Ectodermal cell (in vitro differentiated cells): Measurements from ENCODE around the gene RNF141.

Experiments
- H3K27ac ChIP-seq: 2 replicates; pipeline ENCODE4 v1.7.0; 2013; ENCODE audit warnings: mild to moderate bottlenecking, low read depth, low read length; ENCODE audit not compliant: insufficient read depth, poor library complexity, severe bottlenecking
- H3K27me3 ChIP-seq: 2 replicates; pipeline ENCODE4 v1.7.0; 2013; ENCODE audit warnings: mild to moderate bottlenecking, low read length; ENCODE audit not compliant: insufficient read depth, control insufficient read depth, poor library complexity, severe bottlenecking
- H3K36me3 ChIP-seq: one replicate; pipeline ENCODE4 v1.7.0; 2013; ENCODE audit warnings: low read length; ENCODE audit not compliant: control insufficient read depth, insufficient read depth
- H3K4me1 ChIP-seq: one replicate; pipeline ENCODE4 v1.7.0; 2013; ENCODE audit warnings: low read length; ENCODE audit not compliant: control insufficient read depth, insufficient read depth
- H3K4me3 ChIP-seq: 2 replicates; pipeline ENCODE4 v1.7.0; 2013; ENCODE audit warnings: low read depth, low read length, control low read depth; ENCODE audit not compliant: insufficient read depth
- H3K9me3 ChIP-seq: 2 replicates; pipeline ENCODE4 v1.7.0; 2013; ENCODE audit warnings: mild to moderate bottlenecking, low read length, moderate library complexity; ENCODE audit not compliant: control insufficient read depth
- WGBS, 2 experiments: methylation state at CpG; one replicate each; pipeline ENCODE4 v1.1.7; 2013; ENCODE audit warnings: missing lambda C conversion rate in 2 of 2; 5-methylcytosine and 5-hydroxymethylcytosine counted together

Gene RNF141

GRCh38 chr11:10514202-10514601 is 26.8 kb downstream of the RNF141 start:
- 83% methylated on average over 2 of the region's 2 CpGs; no CpG with 5 or more reads in 1 of the 2 experiments for WGBS, 2 experiments
- Histone ChIP-seq H3K27ac (no peak overlapping the region), H3K9me3 (no peaks in the 10 kb centered on the region), H3K4me1 (peaks cover 7% of the 10 kb centered on the region), H3K27me3 (no peaks in the 10 kb centered on the region), H3K36me3 (no peaks in the 10 kb centered on the region), H3K4me3 (no peak overlapping the region)

GRCh38 chr11:10511181-10511621 is 29.8 kb downstream of the RNF141 start:
- peaks cover 7% of the 10 kb centered on the region for H3K4me1 ChIP-seq
- no peak overlapping the region for H3K4me3 ChIP-seq
- H3K27ac ChIP-seq, result no peak overlapping the region
- no peaks in the 10 kb centered on the region for H3K27me3 ChIP-seq
- H3K9me3 ChIP-seq, result no peaks in the 10 kb centered on the region
- no peaks in the 10 kb centered on the region for H3K36me3 ChIP-seq
- 16 to 19% methylated on average over 10 of the region's 10 CpGs for WGBS, 2 experiments

- H3K4me3 ChIP-seq, result no peak overlapping the region
- peaks cover 7% of the 10 kb centered on the region for H3K4me1 ChIP-seq
- H3K36me3 ChIP-seq, result no peaks in the 10 kb centered on the region
- no peak overlapping the region for H3K27ac ChIP-seq
- H3K9me3 ChIP-seq, result no peaks in the 10 kb centered on the region
- H3K27me3 ChIP-seq, result no peaks in the 10 kb centered on the region
Measured at GRCh38 chr11:10506008-10506370, 35.0 kb downstream of the RNF141 start.

- 95 to 97% methylated on average over 6 of the region's 6 CpGs for WGBS, 2 experiments
- Histone ChIP-seq H3K27ac (no peak overlapping the region), H3K4me1 (peaks cover 7% of the 10 kb centered on the region), H3K4me3 (no peak overlapping the region), H3K9me3 (no peaks in the 10 kb centered on the region), H3K27me3 (no peaks in the 10 kb centered on the region), H3K36me3 (no peaks in the 10 kb centered on the region)
Measured at GRCh38 chr11:10505278-10506007, 35.5 kb downstream of the RNF141 start.

GRCh38 chr11:10504490-10504889 is 36.5 kb downstream of the RNF141 start:
- Histone ChIP-seq H3K36me3 (no peaks in the 10 kb centered on the region), H3K27me3 (no peaks in the 10 kb centered on the region), H3K27ac (no peak overlapping the region), H3K9me3 (no peaks in the 10 kb centered on the region), H3K4me1 (peaks cover 7% of the 10 kb centered on the region), H3K4me3 (no peak overlapping the region)
- WGBS, 2 experiments, result 92 to 93% methylated on average over 11 of the region's 11 CpGs

- Histone ChIP-seq H3K9me3 (no peaks in the 10 kb centered on the region), H3K27ac (no peak overlapping the region), H3K4me1 (peaks cover 7% of the 10 kb centered on the region), H3K27me3 (no peaks in the 10 kb centered on the region), H3K36me3 (no peaks in the 10 kb centered on the region), H3K4me3 (no peak overlapping the region)
- WGBS, 2 experiments, result 86 to 88% methylated on average over 5 of the region's 5 CpGs
Measured at GRCh38 chr11:10503777-10504480, 37.1 kb downstream of the RNF141 start.

- Histone ChIP-seq H3K27me3 (no peaks in the 10 kb centered on the region), H3K4me1 (peaks cover 7% of the 10 kb centered on the region), H3K27ac (no peak overlapping the region), H3K4me3 (no peak overlapping the region), H3K9me3 (no peaks in the 10 kb centered on the region), H3K36me3 (no peaks in the 10 kb centered on the region)
- WGBS, 2 experiments, result 92 to 97% methylated on average over 2 of the region's 2 CpGs
Measured at GRCh38 chr11:10503221-10503620, 37.8 kb downstream of the RNF141 start.

GRCh38 chr11:10502770-10503169 is 38.2 kb downstream of the RNF141 start:
- Histone ChIP-seq H3K9me3 (no peaks in the 10 kb centered on the region), H3K36me3 (no peaks in the 10 kb centered on the region), H3K27me3 (no peaks in the 10 kb centered on the region), H3K4me1 (peaks cover 7% of the 10 kb centered on the region), H3K27ac (no peak overlapping the region), H3K4me3 (no peak overlapping the region)
- WGBS, 2 experiments, result 94 to 95% methylated on average over 3 of the region's 3 CpGs

GRCh38 chr11:10502065-10502680 is 38.8 kb downstream of the RNF141 start:
- WGBS, 2 experiments, result 92 to 99% methylated on average over 6 of the region's 6 CpGs
- Histone ChIP-seq H3K36me3 (no peaks in the 10 kb centered on the region), H3K27ac (no peak overlapping the region), H3K27me3 (no peaks in the 10 kb centered on the region), H3K4me1 (peaks cover 11% of the 10 kb centered on the region), H3K9me3 (no peaks in the 10 kb centered on the region), H3K4me3 (no peak overlapping the region)
